Stimulated activated CD8-positive, alpha-beta memory T cell treated with anti-CD3 and anti-CD28 coated beads, Interleukin-15, amount 100 ng/mL, for 24 hours (primary cell): ENCODE measurements around the gene BCL2L1.

Source experiments
- DNase-seq: peaks from one replicate; pipeline ENCODE4 v3.0.0-alpha.2; 2020; ENCODE audit warnings: low read depth

BCL2L1 gene

GRCh38 chr20:31691646-31692275 lies 30.9 kb downstream of the BCL2L1 start:
- DNase-seq = no peak

GRCh38 chr20:31690124-31690666 lies 32.5 kb downstream of the BCL2L1 start:
- DNase-seq = no peak

DNA sequence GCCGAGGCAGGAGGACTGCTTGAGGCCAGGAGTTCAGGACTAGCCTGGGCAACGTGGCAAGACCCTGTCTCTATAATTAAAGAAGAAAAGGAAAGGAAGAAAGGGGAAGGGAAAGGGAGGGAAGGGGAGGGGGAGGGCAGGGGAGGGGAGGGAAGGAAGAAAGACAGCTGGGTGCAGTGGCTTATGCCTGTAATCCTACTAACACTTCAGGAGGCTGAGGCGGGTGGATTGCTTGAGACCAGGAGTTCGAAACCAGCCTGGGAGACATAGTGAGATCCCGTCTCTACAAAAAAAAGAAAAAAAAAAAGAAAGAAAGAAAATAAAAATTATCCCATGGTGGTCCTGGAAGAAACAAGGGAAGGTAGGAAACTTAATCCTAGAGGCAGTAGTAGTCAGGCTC lies 33.5 kb downstream of the BCL2L1 start:
- no peak for DNase-seq

DNA sequence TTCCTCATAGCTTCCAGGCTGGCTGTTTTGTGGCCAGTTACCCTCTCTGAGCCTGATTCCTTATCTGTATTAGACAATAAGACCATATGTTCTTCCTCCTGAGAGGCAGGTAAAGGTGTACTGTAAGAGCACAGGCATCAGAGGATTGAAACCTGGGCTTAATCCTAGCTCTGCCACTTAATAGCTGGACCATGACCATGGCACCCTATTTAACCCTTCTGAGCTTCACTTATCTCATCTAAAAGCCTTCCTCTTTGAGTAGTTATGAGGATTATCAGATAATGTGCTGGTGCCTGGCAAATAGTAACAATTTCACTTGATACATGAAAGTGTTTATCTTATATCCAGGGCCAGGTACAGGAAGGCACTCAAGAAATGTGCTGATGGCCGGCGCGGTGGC lies 34.9 kb downstream of the BCL2L1 start:
- DNase-seq = no peak

GRCh38 chr20:31685853-31686643 lies 36.6 kb downstream of the BCL2L1 start:
- DNase-seq = no peak

- DNase-seq = no peak
Observed at GRCh38 chr20:31684153-31685015, 38.3 kb downstream of the BCL2L1 start.

GRCh38 chr20:31682927-31683326 lies 39.7 kb downstream of the BCL2L1 start:
- DNase-seq = no peak

- DNase-seq = no peak
Observed at GRCh38 chr20:31682352-31682751, 40.3 kb downstream of the BCL2L1 start.

GRCh38 chr20:31681769-31682168 lies 40.9 kb downstream of the BCL2L1 start:
- DNase-seq = no peak

DNA sequence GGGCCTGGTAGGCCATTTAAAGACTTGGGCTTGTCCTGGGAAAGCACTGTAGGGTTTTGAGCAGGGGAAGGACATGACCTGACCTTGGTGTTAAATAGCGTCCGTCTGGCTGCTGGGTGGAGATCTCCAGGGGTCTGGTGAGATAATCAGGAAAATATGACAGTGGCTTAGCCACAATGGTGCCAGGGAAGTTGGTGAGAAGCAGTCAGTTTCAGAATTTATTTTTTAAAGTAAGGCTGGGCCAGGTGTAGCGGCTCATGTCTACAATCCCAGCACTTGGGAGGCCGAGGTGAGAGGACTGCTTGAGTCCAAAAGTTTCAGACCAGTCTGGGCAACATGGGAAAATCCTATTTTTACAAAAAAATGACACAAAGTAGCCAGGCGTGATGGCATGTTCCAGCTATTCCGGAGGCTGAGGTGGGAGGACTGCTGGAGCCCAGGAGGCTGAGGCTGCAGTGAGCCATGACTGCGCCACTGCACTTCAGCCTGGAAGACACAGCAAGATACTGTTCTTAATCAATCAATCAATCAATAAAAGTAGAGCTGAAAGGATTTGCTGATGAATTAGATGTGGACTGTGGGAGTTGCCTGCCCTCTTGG lies 41.4 kb downstream of the BCL2L1 start:
- DNase-seq = no peak

GRCh38 chr20:31680286-31681127 lies 42.2 kb downstream of the BCL2L1 start:
- no peak for DNase-seq

DNA sequence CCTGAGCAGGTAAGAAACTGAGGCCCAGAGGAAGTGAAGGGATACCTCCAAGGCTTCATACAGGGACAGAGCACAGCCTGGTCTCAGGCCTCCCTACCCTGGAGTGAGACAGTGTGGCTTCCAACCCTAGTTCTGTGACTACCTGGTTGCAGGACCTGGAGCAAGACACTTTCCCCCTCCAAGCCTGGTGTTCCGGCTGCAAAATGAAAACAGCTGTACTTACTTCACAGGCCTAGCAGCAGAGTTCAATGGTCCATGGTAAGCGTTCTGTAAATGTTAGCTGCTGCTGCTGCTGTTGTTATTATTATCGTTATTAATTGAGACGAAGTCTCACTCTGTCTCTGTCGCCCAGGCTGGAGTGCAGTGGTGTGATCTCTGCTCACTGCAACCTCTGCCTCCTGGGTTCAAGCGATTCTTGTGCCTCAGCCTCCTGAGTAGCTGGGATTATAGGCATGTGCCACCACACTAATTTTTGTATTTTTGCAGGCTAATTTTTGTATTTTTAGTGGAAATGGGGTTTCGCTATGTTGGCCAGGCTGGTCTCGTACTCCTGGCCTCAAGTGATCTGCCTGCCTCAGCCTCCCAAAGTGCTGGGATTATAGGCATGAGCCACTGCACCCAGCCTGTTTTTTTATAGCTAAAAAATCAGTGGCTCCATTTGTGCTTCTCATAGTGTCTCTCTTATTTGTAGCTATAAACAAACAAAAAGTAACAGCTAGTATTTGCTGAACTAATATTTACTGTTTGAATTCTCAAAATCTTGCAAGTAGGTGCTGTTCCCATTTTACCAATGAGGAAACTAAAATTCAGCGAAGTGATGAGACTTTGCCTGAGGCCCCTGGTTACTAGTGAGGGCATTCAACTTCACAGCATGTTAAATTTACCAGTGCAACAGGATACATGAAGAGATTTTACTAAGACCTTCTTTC lies 43.0 kb downstream of the BCL2L1 start:
- DNase-seq = no peak

GRCh38 chr20:31678389-31679356 lies 44.0 kb downstream of the BCL2L1 start:
- no peak for DNase-seq

DNA sequence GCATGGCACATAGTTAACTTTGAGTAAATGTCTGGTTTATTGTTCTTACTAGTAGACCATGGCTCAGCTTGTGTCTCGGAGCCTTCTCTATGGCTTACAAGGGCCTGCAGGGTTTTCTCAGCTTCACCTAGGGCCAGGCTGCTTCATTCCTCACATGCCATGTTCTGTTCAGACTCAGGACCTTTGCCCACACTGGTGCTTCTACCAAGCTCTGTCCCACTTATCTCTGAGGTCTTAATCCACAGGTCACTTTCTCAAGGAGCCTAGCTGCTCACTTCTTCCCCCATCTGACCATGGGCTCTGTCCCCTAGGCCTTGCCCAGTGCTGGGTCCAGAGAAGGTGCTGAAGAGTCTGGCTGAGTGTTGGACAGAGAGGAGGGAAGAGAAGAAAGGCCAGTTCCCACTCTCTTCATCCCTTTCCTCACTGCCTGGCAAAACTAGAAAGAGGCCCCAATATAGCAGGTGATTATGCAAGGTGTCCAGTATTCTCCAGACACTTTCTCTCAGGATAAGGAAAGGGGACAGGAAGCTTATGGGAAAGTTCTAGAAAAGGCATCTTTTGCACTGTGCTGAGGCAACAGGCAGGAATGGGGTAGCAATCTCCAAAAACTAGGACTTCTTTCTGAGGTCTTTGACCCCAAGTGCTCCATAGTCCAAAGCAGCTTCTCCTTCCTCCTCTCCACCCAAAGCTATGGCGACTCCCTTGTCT lies 45.0 kb downstream of the BCL2L1 start:
- DNase-seq = no peak

DNA sequence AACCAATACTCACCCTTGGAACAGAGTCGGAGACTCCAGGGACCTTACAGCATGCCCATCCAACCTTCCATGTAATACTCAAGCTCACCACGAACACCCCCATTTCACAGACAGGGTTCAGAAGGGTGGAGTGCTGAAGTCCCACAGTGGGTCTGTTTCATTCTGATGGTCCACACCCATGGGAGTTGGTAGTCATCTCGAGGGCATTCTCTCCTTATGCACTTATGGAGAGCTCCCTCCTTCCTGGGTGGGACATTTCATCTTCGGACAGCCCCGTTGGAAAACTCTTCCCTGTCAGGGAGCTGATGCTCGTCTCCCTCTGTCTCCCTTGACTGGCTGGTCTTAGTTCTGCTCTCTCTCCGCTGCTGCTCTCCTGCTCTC lies 46.1 kb downstream of the BCL2L1 start:
- no peak for DNase-seq

DNA sequence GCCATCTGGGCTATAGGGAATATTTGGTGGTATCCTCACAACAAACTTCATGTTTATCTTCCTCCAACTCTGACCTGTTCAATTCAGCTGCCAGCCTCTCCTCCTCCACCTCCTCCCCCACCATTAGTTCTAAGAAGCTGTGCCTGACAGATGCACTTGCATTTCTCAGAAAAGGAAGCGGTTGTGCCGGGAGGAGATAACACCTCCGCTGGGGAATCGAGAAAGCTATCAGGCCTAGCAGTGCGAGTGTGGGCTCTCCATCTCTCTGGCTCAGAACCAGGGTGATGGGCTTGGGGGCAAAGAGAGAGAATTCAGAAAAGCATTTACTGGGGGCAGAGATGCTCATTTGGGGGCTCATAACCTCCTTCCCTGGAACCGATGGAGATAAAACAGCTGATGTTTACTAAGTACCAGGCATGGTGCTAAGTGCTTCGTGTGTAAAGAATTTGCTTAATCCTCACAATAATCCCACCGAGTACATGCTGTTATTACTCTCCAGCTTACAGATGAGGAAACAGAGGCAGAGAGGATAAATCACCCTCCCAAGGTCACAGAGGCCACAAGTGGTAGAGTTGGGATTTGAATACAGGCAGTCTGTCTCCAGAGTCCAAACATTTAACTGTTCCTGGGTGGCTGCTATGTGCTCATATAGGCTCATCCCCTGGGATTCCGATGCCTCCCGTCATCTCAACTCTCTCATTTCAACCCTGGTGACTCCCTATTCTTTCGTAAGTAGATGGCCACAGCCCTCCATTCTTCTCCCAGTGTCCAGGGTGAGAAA lies 46.6 kb downstream of the BCL2L1 start:
- DNase-seq = peak; percentile 13
